GM12874 (cell line): ENCODE measurements around the gene PAFAH1B1.

Experiments
- TF ChIP-seq, protein P1 (sequence below): IDR thresholded peaks from 2 replicates; pipeline ENCODE4 v1.5.1; 2011; ENCODE audit warnings: low read depth, mild to moderate bottlenecking, control low read depth, low read length, moderate library complexity; ENCODE audit not compliant: insufficient read depth

Gene PAFAH1B1

DNA sequence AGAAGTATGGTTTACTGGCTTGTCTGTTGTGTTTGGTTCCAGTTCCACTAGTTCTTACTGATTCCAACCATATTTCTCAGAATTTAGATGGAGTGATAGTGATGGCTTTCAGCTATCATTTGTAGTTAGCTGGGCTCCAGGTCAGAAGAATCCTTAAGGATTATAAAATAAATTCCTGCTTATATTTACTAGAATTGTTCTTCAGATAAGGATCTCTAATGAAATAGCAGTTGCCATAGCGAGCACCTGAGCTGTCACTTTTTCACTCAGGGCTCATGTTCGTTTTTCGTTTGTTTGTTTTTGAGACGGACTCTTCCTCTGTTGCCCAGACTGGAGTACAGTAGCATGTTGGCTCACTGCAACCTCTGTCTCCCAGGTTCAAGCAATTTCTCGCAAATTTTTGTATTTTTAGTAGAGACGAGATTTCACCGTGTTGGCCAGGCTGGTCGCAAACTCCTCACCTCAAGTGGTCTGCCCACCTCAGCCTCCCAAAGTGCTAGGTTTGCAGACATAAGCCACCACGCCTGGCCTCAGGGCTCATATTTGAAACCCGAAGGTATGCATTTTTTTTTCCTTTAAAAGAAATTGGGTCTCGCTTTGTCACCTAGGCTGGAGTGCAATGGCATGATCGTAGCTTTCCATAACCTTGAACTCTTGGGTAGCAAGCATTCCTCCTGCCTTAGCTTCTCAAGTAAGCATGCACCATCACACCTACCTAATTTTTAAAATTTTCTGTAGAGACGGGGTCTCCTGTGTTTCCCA is 42.9 kb downstream of the PAFAH1B1 start:
- TF ChIP-seq, protein P1, sequence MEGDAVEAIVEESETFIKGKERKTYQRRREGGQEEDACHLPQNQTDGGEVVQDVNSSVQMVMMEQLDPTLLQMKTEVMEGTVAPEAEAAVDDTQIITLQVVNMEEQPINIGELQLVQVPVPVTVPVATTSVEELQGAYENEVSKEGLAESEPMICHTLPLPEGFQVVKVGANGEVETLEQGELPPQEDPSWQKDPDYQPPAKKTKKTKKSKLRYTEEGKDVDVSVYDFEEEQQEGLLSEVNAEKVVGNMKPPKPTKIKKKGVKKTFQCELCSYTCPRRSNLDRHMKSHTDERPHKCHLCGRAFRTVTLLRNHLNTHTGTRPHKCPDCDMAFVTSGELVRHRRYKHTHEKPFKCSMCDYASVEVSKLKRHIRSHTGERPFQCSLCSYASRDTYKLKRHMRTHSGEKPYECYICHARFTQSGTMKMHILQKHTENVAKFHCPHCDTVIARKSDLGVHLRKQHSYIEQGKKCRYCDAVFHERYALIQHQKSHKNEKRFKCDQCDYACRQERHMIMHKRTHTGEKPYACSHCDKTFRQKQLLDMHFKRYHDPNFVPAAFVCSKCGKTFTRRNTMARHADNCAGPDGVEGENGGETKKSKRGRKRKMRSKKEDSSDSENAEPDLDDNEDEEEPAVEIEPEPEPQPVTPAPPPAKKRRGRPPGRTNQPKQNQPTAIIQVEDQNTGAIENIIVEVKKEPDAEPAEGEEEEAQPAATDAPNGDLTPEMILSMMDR: no peak

DNA sequence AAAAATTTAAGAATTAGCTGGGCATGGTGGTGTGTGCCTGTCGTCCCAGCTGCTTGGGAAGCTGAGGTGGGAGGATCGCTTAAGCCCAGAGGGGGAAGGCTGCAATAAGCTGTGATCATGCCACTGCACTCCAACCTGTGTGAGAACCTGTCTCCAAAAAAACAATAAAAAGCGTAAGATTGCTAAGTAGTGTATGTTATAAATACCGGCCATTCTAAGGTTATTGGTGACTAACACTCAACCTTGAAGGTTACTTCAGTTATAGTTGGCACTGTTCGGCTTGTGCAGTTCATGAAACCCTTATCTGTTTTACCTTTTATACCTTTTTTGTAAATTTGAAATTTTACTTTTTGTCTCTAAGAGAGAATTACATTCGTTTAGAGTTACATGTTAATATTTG is 44.0 kb downstream of the PAFAH1B1 start:
- TF ChIP-seq, protein P1: no peak

DNA sequence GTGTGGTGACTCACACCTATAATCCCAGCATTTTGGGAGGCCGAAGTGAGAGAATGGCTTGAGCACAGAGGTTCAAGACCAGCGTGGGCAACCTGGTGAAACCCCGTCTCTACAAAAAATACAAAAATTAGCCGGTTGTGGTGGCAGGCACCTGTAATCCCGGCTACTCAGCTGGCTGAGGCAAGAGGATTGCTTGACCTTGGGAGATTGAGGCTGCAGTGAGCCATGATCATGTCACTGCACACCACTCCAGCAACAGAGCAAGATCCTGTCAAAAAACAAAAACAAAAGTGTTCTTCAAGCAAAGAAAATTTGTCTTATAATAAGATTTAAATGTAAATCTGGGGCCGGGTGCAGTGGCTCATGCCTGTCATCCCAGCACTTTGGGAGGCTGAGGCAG is 51.5 kb downstream of the PAFAH1B1 start:
- TF ChIP-seq, protein P1: no peak

DNA sequence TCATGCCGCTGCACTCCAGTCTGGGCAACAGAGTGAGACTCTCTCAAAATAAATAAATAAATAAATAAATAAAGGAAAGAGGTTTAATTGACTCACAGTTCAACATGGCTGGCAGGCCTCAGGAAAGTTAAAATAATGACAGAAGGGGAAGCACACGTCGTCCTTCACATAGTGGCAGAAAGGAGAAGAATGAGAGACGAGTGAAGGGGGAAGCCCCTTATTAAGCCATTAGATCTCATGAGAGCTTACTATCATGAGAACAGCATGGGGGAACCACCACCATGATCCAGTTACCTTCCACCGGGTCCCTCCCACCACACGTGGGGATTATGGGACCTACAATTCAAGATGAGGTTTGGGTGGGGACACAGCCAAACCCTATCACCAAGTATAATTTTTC is 54.5 kb downstream of the PAFAH1B1 start:
- TF ChIP-seq, protein P1: no peak

DNA sequence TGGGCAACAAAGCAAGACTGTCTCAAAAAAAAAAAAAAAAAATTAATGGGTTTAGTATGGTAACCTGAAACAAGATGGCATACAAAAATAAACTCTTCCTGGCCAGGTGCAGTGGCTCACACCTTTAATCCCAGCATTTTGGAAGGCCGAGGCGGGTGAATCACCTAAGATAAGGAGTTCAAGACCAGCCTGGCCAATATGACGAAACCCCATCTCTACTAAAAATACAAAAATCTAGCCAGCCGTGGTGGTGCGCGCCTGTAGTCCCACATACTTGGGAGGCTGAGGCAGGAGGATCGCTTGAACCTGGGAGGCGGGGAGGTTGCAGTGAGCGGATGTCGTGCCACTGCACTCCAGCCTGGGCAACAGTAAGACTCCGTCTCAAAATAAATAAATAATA is 55.7 kb downstream of the PAFAH1B1 start:
- TF ChIP-seq, protein P1: no peak

DNA sequence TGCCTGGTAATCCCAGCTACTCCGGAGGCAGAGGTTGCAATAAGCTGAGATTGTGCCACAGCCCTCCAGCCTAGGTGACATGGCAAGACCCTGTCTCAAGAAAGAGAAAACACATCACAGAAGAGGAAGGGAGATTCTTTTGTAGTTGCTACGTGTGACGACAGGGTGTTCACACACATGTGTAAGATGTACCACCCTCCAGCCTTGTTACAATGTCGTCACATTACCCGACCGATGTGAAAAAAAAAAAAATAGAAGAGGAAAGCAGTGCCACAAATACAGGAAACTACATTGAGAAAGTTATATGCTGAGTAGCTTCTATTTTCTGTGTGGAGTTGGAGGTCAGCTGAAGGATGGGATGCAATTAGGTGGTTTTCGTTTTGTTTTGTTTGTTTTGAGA is 62.1 kb downstream of the PAFAH1B1 start:
- TF ChIP-seq, protein P1: no peak

DNA sequence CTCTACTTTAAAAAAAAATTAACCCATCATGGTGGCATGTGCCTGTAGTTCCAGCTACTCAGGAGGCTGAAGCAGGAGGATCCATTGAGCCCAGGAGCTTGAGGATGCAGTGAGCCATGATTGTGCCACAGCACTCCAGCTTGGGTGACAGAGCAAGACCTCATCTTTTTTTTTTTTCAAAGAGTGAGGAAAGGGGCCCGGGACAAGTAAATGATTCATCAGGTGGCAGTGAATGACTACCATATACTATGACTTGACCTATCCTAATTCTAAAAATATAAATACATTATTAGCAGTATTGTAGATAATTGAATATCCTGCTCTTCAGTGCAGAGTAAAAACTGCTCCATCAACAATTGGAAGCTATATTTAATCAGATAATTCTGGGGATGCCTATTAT is 62.8 kb downstream of the PAFAH1B1 start:
- TF ChIP-seq, protein P1: no peak
